ENCODE results near the gene CNTNAP2. TPM values are rescaled to one million over a fixed set of nuclear protein-coding genes. Genes with fewer than 3 reads are reported as not detected.

Gene CNTNAP2
- total RNA-seq, 1 donor from 2014 or later: 5.4 TPM

GRCh38 chr7:146126767-146127509 is 10.3 kb downstream of the CNTNAP2 start:
- Mint-ChIP-seq H3K9me3 (ENCODE audit: unreplicated experiment) (peaks cover 4% of the 10 kb centered on the region), H3K27me3 (ENCODE audit: unreplicated experiment) (peaks cover 2% of the 10 kb centered on the region), H3K4me1 (ENCODE audit: unreplicated experiment) (no peaks in the 10 kb centered on the region), H3K36me3 (ENCODE audit: low read depth, unreplicated experiment) (no peaks in the 10 kb centered on the region), H3K27ac (ENCODE audit: unreplicated experiment) (no peak overlapping the region), H3K4me3 (ENCODE audit: unreplicated experiment) (no peak overlapping the region)
- TF ChIP-seq CTCF (IDR thresholded peaks at IDR 0.05; ENCODE audit: unreplicated experiment): no peak
- DNase-seq (ENCODE audit: low spot score): no peak

DNA sequence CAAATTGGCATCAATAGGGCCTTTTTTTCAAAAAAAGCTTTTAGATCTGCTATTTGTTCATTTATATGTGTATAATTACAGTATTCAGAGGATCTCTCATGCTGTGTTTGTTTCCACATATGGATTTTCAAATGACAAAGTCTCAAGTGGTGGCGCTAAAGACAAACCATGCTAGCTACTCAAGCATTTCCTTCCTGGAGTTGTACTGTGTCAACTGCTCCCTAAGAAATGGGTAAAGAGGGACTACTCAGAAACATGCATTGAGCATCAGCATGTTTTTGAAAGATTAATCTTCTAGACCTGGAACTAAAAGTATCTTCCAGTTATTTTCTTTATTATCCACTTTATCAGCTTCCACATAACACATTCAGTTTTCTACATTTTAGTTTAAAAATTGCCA is 12.7 kb downstream of the CNTNAP2 start:
- no peak for DNase-seq (ENCODE audit: low spot score)
- Mint-ChIP-seq H3K4me1 (ENCODE audit: unreplicated experiment) (no peaks in the 10 kb centered on the region), H3K27ac (ENCODE audit: unreplicated experiment) (no peak overlapping the region), H3K36me3 (ENCODE audit: low read depth, unreplicated experiment) (no peaks in the 10 kb centered on the region), H3K9me3 (ENCODE audit: unreplicated experiment) (no peaks in the 10 kb centered on the region), H3K4me3 (ENCODE audit: unreplicated experiment) (no peak overlapping the region), H3K27me3 (ENCODE audit: unreplicated experiment) (peaks cover 2% of the 10 kb centered on the region)
- no peak for TF ChIP-seq CTCF (IDR thresholded peaks at IDR 0.05; ENCODE audit: unreplicated experiment)

- no peak overlapping the region for H3K27ac Mint-ChIP-seq (ENCODE audit: unreplicated experiment)
- H3K4me1 Mint-ChIP-seq (ENCODE audit: unreplicated experiment): no peaks in the 10 kb centered on the region
- DNase-seq (ENCODE audit: low spot score): no peak
- peaks cover 2% of the 10 kb centered on the region for H3K27me3 Mint-ChIP-seq (ENCODE audit: unreplicated experiment)
- no peak overlapping the region for H3K4me3 Mint-ChIP-seq (ENCODE audit: unreplicated experiment)
- no peak for TF ChIP-seq CTCF (IDR thresholded peaks at IDR 0.05; ENCODE audit: unreplicated experiment)
- H3K9me3 Mint-ChIP-seq (ENCODE audit: unreplicated experiment): no peaks in the 10 kb centered on the region
- no peaks in the 10 kb centered on the region for H3K36me3 Mint-ChIP-seq (ENCODE audit: low read depth, unreplicated experiment)
These were observed 13.4 kb downstream of the CNTNAP2 start for GRCh38 chr7:146129997-146130396.

DNA sequence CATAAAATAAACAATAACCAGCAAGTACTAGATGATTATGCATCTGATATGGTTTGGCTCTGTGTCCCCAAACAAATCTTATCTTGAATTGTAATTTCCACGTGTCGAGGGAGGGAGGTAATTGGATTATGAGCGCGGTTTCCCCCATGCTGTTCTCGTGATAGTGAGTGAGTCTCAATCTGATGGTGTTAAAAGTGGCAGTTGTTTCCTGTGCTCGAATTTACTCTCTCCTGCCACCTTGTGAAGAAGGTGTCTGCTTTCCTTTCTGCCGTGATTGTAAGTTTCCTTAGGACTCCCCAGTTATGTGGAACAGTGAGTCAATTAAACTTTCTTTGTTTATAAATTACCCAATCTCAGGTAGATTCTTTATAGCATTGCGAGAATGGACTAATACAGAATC is 15.1 kb downstream of the CNTNAP2 start:
- no peaks in the 10 kb centered on the region for H3K9me3 Mint-ChIP-seq (ENCODE audit: unreplicated experiment)
- TF ChIP-seq CTCF (IDR thresholded peaks at IDR 0.05; ENCODE audit: unreplicated experiment): no peak
- H3K36me3 Mint-ChIP-seq (ENCODE audit: low read depth, unreplicated experiment): no peaks in the 10 kb centered on the region
- no peak overlapping the region for H3K4me3 Mint-ChIP-seq (ENCODE audit: unreplicated experiment)
- H3K27me3 Mint-ChIP-seq (ENCODE audit: unreplicated experiment): peaks cover 2% of the 10 kb centered on the region
- H3K4me1 Mint-ChIP-seq (ENCODE audit: unreplicated experiment): no peaks in the 10 kb centered on the region
- DNase-seq (ENCODE audit: low spot score): no peak
- no peak overlapping the region for H3K27ac Mint-ChIP-seq (ENCODE audit: unreplicated experiment)

- no peak for DNase-seq (ENCODE audit: low spot score)
- Mint-ChIP-seq H3K4me3 (ENCODE audit: unreplicated experiment) (no peak overlapping the region), H3K27me3 (ENCODE audit: unreplicated experiment) (no peaks in the 10 kb centered on the region), H3K36me3 (ENCODE audit: low read depth, unreplicated experiment) (no peaks in the 10 kb centered on the region), H3K9me3 (ENCODE audit: unreplicated experiment) (no peaks in the 10 kb centered on the region), H3K4me1 (ENCODE audit: unreplicated experiment) (no peaks in the 10 kb centered on the region), H3K27ac (ENCODE audit: unreplicated experiment) (no peak overlapping the region)
- TF ChIP-seq CTCF (IDR thresholded peaks at IDR 0.05; ENCODE audit: unreplicated experiment): no peak
These were observed 19.8 kb downstream of the CNTNAP2 start for GRCh38 chr7:146136357-146136875.
